MCF 10A (cell line): ENCODE results near the gene OR52N1. TPM values are rescaled to one million over a fixed set of nuclear protein-coding genes. Genes with fewer than 3 reads are reported as not detected.

Experiments
- Bru-seq: library from RNA; stranded (reverse); fragments of 400-500 nt; gene quantifications from one replicate; lab custom pipeline; 2021; lab: Mats Ljungman, UMichigan
- BruChase-seq, 2 experiments: library from RNA; stranded (reverse); fragments of 400-500 nt; gene quantifications; one replicate each; lab custom pipeline; 2021; lab: Mats Ljungman, UMichigan
- BruUV-seq: library from RNA; stranded (reverse); fragments of 400-500 nt; replicated peaks from 2 replicates; lab custom pipeline; 2021; lab: Mats Ljungman, UMichigan
- CTCF ChIA-PET: fragments of 300-600 bp; sonication (Branson Sonifier 250); formaldehyde crosslinking; extraction: SDS; loops from one replicate; lab custom pipeline; 2021; ENCODE audit warnings: antibody characterized with exemption, inconsistent platforms; lab: Yijun Ruan, JAX
- POLR2A ChIA-PET: fragments of 300-600, 350-650 bp; sonication (Branson Sonifier 250); formaldehyde crosslinking; extraction: SDS; loops from one replicate; lab custom pipeline; 2020; ENCODE audit warnings: antibody characterized with exemption, inconsistent platforms; lab: Yijun Ruan, JAX
- DNase-seq: peaks from one replicate; pipeline ENCODE4 v3.0.0-alpha.2; 2018; ENCODE audit not compliant: unreplicated experiment
- H3K27ac Mint-ChIP-seq: one replicate; pipeline ENCODE4 v1.8.0; 2022; ENCODE audit warnings: mild to moderate bottlenecking, low read depth, mixed read lengths; ENCODE audit not compliant: unreplicated experiment
- H3K27me3 Mint-ChIP-seq: one replicate; pipeline ENCODE4 v1.8.0; 2022; ENCODE audit warnings: mixed read lengths; ENCODE audit not compliant: insufficient read depth, unreplicated experiment
- H3K36me3 Mint-ChIP-seq: one replicate; pipeline ENCODE4 v1.8.0; 2022; ENCODE audit warnings: mild to moderate bottlenecking, moderate library complexity, mixed read lengths; ENCODE audit not compliant: insufficient read depth, unreplicated experiment
- H3K4me1 Mint-ChIP-seq: one replicate; pipeline ENCODE4 v1.8.0; 2022; ENCODE audit warnings: mixed read lengths; ENCODE audit not compliant: insufficient read depth, unreplicated experiment
- H3K4me3 Mint-ChIP-seq: one replicate; pipeline ENCODE4 v1.8.0; 2022; ENCODE audit warnings: mild to moderate bottlenecking, moderate library complexity, mixed read lengths; ENCODE audit not compliant: unreplicated experiment
- H3K9me3 Mint-ChIP-seq: one replicate; pipeline ENCODE4 v1.8.0; 2022; ENCODE audit warnings: mixed read lengths; ENCODE audit not compliant: unreplicated experiment
- CTCF ChIP-seq: fragments of 200-600 bp; IDR thresholded peaks from one replicate; pipeline ENCODE4 v1.8.0; 2022; ENCODE audit warnings: antibody characterized with exemption, mild to moderate bottlenecking; ENCODE audit not compliant: unreplicated experiment
- intact Hi-C: fragments of 100-400 bp; cut with micrococcal nuclease; formaldehyde crosslinking; loops from 2 replicates; pipeline ENCODE4 v1.14.1; 2022
- long read RNA-seq: library from polyadenylated mRNA; stranded (forward); transcript quantifications from one replicate; pipeline ENCODE4 v2.0.0, GENCODE V29; 2022
- total RNA-seq: library from RNA; stranded (reverse); gene quantifications from 2 replicates; pipeline ENCODE4 v1.2.3, GENCODE V29; 2022

OR52N1 gene
- total RNA-seq (not detected in 2 replicates), Bru-seq, nascent RNA (not detected), BruChase-seq, experiment 1, labeled RNA remaining after a 6-hour chase (not detected), BruChase-seq, experiment 2, labeled RNA remaining after a 2-hour chase (not detected)
- long read RNA-seq, result 0 reads

- no TSS peak for BruUV-seq
- no peak within 1 kb of the TSS for H3K27ac Mint-ChIP-seq
- no peaks in the 10 kb centered on the region for H3K4me1 Mint-ChIP-seq
- no peak within 1 kb of the TSS for H3K4me3 Mint-ChIP-seq
- H3K27me3 Mint-ChIP-seq, result peaks cover 25% of the 10 kb centered on the region
- no peaks in the 10 kb centered on the region for H3K9me3 Mint-ChIP-seq
- TF ChIP-seq CTCF, result no peak
- POLR2A ChIA-PET, result no interaction called here
- intact Hi-C loops, result no loop called here
- H3K36me3 Mint-ChIP-seq, result no peaks in the 10 kb centered on the region
- DNase-seq, result no peak
- CTCF ChIA-PET, result no interaction called here
These were observed at the start of gene OR52N1 for GRCh38 chr11:5791165-5791564. Gene OR52N1 (minus strand): TSS chr11:5791265. CDS start chr11:5788816, 2,449 bp downstream.

- H3K4me1 Mint-ChIP-seq, result no peaks in the 10 kb centered on the region
- CTCF ChIA-PET, result no interaction called here
- H3K36me3 Mint-ChIP-seq, result no peaks in the 10 kb centered on the region
- POLR2A ChIA-PET, result no interaction called here
- BruUV-seq, result no TSS peak
- H3K27me3 Mint-ChIP-seq, result no peaks in the 10 kb centered on the region
- no peak for TF ChIP-seq CTCF
- no peak overlapping the region for H3K4me3 Mint-ChIP-seq
- no peaks in the 10 kb centered on the region for H3K9me3 Mint-ChIP-seq
- no peak for DNase-seq
- intact Hi-C loops, result no loop called here
- no peak overlapping the region for H3K27ac Mint-ChIP-seq
These were observed 46.6 kb upstream of the OR52N1 start for GRCh38 chr11:5837695-5838094.

- no peaks in the 10 kb centered on the region for H3K27me3 Mint-ChIP-seq
- H3K27ac Mint-ChIP-seq, result no peak overlapping the region
- no peak for DNase-seq
- no TSS peak for BruUV-seq
- H3K36me3 Mint-ChIP-seq, result no peaks in the 10 kb centered on the region
- no peak for TF ChIP-seq CTCF
- no peak overlapping the region for H3K4me3 Mint-ChIP-seq
- intact Hi-C loops, result no loop called here
- POLR2A ChIA-PET, result no interaction called here
- CTCF ChIA-PET, result no interaction called here
- H3K9me3 Mint-ChIP-seq, result no peaks in the 10 kb centered on the region
- H3K4me1 Mint-ChIP-seq, result no peaks in the 10 kb centered on the region
These were observed 42.4 kb upstream of the OR52N1 start for GRCh38 chr11:5833446-5833845.

GRCh38 chr11:5831196-5831829 is 40.2 kb upstream of the OR52N1 start:
- Mint-ChIP-seq H3K36me3 (no peaks in the 10 kb centered on the region), H3K4me1 (no peaks in the 10 kb centered on the region), H3K4me3 (no peak overlapping the region), H3K27me3 (no peaks in the 10 kb centered on the region), H3K27ac (no peak overlapping the region), H3K9me3 (no peaks in the 10 kb centered on the region)
- ChIA-PET CTCF (no interaction called here), POLR2A (interaction anchor here (0.7 kb wide), 1 partner anchor 33 kb away, joined by 3 read pairs; no protein-coding TSS in a partner anchor)
- intact Hi-C loops, result no loop called here
- TF ChIP-seq CTCF, result no peak
- no TSS peak for BruUV-seq
- DNase-seq, result no peak
